Endodermal cell (in vitro differentiated cells): Measurements from ENCODE around the gene ZNF420. TPM values are rescaled to one million over a fixed set of nuclear protein-coding genes. Genes with fewer than 3 reads are reported as not detected.

Source experiments
- DNase-seq: peaks from one replicate; pipeline ENCODE4 v3.0.0-alpha.2; 2017
- H3K27ac ChIP-seq: 2 replicates; pipeline ENCODE4 v1.5.1; 2013; ENCODE audit warnings: mild to moderate bottlenecking, low read depth, low read length, moderate library complexity
- H3K27me3 ChIP-seq: 2 replicates; pipeline ENCODE4 v1.6.1; 2013; ENCODE audit warnings: mild to moderate bottlenecking, low read length, moderate library complexity; ENCODE audit not compliant: insufficient read depth, control insufficient read depth, poor library complexity, severe bottlenecking
- H3K36me3 ChIP-seq: 2 replicates; pipeline ENCODE4 v1.7.0; 2013; ENCODE audit warnings: mild to moderate bottlenecking, low read length, moderate library complexity; ENCODE audit not compliant: control insufficient read depth, insufficient read depth
- H3K4me1 ChIP-seq: one replicate; pipeline ENCODE4 v1.7.0; 2013; ENCODE audit warnings: low read length; ENCODE audit not compliant: control insufficient read depth, insufficient read depth
- H3K4me3 ChIP-seq: 2 replicates; pipeline ENCODE4 v1.5.1; 2013; ENCODE audit warnings: mild to moderate bottlenecking, low read length, moderate library complexity
- H3K9ac ChIP-seq: 2 replicates; pipeline ENCODE4 v1.6.1; 2013; ENCODE audit warnings: mild to moderate bottlenecking, low read length, moderate library complexity; ENCODE audit not compliant: poor library complexity, severe bottlenecking; ENCODE audit errors: extremely low read depth
- H3K9me3 ChIP-seq: 2 replicates; pipeline ENCODE4 v1.6.1; 2013; ENCODE audit warnings: mild to moderate bottlenecking, low read length, moderate library complexity; ENCODE audit not compliant: control insufficient read depth
- H3K27ac Mint-ChIP-seq: 2 replicates; pipeline ENCODE4 v1.8.0; 2020; ENCODE audit warnings: mixed read lengths
- H3K27me3 Mint-ChIP-seq: 2 replicates; pipeline ENCODE4 v1.8.0; 2021; ENCODE audit warnings: mild to moderate bottlenecking, mixed read lengths; ENCODE audit not compliant: insufficient read depth
- H3K36me3 Mint-ChIP-seq: 2 replicates; pipeline ENCODE4 v1.8.0; 2020; ENCODE audit warnings: low read depth, mixed read lengths
- H3K4me1 Mint-ChIP-seq: 2 replicates; pipeline ENCODE4 v1.8.0; 2020; ENCODE audit warnings: mixed read lengths
- H3K4me3 Mint-ChIP-seq: 2 replicates; pipeline ENCODE4 v1.8.0; 2020; ENCODE audit warnings: mild to moderate bottlenecking, moderate library complexity, mixed read lengths
- H3K9me3 Mint-ChIP-seq: 2 replicates; pipeline ENCODE4 v1.8.0; 2020; ENCODE audit warnings: mild to moderate bottlenecking, mixed read lengths
- WGBS, 2 experiments: methylation state at CpG; one replicate each; pipeline versions ENCODE4 v1.1.5 to v1.1.7; 2013; ENCODE audit warnings: missing lambda C conversion rate in 2 of 2, mixed read lengths in 1 of 2; ENCODE audit not compliant: insufficient coverage in 1 of 2, insufficient read length in 1 of 2; 5-methylcytosine and 5-hydroxymethylcytosine counted together
- total RNA-seq, 2 donors: library from RNA; stranded (reverse); fragmentation: NEBNext Ultra II Directional in 1 of 2; extraction: Animal tissue kit (Norgen Biotek cat#: 25700) in 1 of 2; gene quantifications; 2 replicates in 1 of 2; 3 replicates in 1 of 2; pipeline ENCODE4 v1.2.1, GENCODE V29; 2021
- TF ChIP-seq, protein P1 (sequence below): fragments of 200-600 bp; sonication (generic); conservative IDR thresholded peaks from 2 replicates; pipeline ENCODE4 v1.5.0; 2021; ENCODE audit warnings: antibody characterized with exemption, mild to moderate bottlenecking

The ZNF420 gene
- total RNA-seq, 2 donors from 2014 or later = 11.2 to 12.3 TPM

DNA sequence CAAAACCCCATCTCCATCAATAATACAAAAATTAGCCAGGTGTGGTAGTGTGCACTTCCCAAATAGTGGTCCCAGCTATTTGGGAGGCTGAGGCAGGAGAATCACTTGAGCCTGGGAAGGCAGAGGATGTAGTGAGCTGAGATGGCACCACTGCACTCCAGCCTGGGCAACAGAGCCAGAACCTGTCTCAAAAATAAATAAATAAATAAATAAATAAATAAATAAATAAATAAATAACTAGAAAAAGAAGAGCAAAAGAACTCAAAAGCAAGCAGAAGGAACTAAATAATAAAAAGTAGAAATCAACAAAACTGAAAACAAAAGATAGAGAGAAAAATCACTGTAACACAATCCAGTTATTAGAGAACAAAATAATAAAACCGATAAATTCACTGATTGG, 81.9 kb downstream of the ZNF420 start:
- Mint-ChIP-seq H3K4me1 (no peaks in the 10 kb centered on the region), H3K36me3 (peaks cover 95% of the 10 kb centered on the region), H3K4me3 (no peak overlapping the region), H3K9me3 (peaks cover 89% of the 10 kb centered on the region), H3K27me3 (no peaks in the 10 kb centered on the region), H3K27ac (no peak overlapping the region)
- Histone ChIP-seq H3K4me3 (peak overlapping the region; percentile 15), H3K4me1 (no peaks in the 10 kb centered on the region), H3K27ac (no peak overlapping the region), H3K36me3 (peaks cover 74% of the 10 kb centered on the region), H3K9me3 (peaks cover 95% of the 10 kb centered on the region), H3K9ac (no peak overlapping the region), H3K27me3 (no peaks in the 10 kb centered on the region)
- WGBS, 2 experiments = 100% methylated on average over 1 of the region's 1 CpG; no CpG with 5 or more reads in 1 of the 2 experiments
- no peak for DNase-seq
- TF ChIP-seq, protein P1, sequence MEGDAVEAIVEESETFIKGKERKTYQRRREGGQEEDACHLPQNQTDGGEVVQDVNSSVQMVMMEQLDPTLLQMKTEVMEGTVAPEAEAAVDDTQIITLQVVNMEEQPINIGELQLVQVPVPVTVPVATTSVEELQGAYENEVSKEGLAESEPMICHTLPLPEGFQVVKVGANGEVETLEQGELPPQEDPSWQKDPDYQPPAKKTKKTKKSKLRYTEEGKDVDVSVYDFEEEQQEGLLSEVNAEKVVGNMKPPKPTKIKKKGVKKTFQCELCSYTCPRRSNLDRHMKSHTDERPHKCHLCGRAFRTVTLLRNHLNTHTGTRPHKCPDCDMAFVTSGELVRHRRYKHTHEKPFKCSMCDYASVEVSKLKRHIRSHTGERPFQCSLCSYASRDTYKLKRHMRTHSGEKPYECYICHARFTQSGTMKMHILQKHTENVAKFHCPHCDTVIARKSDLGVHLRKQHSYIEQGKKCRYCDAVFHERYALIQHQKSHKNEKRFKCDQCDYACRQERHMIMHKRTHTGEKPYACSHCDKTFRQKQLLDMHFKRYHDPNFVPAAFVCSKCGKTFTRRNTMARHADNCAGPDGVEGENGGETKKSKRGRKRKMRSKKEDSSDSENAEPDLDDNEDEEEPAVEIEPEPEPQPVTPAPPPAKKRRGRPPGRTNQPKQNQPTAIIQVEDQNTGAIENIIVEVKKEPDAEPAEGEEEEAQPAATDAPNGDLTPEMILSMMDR = no peak

DNA sequence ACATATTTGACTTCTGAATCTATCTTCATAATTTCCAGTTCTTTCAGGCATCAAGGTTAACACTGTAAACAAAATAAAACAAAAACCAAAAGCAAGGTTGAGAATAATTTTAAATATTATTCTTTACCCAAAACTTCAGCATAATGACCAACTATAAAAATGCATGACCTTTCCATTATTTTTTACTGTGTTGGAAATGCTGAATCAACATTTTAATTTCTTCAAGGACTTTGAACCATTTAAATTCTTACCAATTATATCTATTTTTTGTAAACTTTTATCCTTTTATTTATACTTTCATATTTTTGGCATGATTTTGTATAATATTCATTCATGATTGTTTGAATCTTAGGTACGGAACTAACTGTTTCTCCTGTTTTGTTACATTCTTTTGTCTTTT, 87.4 kb downstream of the ZNF420 start:
- H3K27ac ChIP-seq = no peak overlapping the region
- peaks cover 74% of the 10 kb centered on the region for H3K36me3 ChIP-seq
- no peak overlapping the region for H3K9ac ChIP-seq
- Mint-ChIP-seq H3K27ac (no peak overlapping the region), H3K4me1 (no peaks in the 10 kb centered on the region), H3K36me3 (peaks cover 90% of the 10 kb centered on the region), H3K9me3 (peaks cover 70% of the 10 kb centered on the region), H3K4me3 (no peak overlapping the region), H3K27me3 (no peaks in the 10 kb centered on the region)
- TF ChIP-seq, protein P1 = no peak
- no peak overlapping the region for H3K4me3 ChIP-seq
- no peaks in the 10 kb centered on the region for H3K27me3 ChIP-seq
- peaks cover 96% of the 10 kb centered on the region for H3K9me3 ChIP-seq
- H3K4me1 ChIP-seq = no peaks in the 10 kb centered on the region
- DNase-seq = no peak
- 95 to 100% methylated on average over 1 of the region's 1 CpG for WGBS, 2 experiments

DNA sequence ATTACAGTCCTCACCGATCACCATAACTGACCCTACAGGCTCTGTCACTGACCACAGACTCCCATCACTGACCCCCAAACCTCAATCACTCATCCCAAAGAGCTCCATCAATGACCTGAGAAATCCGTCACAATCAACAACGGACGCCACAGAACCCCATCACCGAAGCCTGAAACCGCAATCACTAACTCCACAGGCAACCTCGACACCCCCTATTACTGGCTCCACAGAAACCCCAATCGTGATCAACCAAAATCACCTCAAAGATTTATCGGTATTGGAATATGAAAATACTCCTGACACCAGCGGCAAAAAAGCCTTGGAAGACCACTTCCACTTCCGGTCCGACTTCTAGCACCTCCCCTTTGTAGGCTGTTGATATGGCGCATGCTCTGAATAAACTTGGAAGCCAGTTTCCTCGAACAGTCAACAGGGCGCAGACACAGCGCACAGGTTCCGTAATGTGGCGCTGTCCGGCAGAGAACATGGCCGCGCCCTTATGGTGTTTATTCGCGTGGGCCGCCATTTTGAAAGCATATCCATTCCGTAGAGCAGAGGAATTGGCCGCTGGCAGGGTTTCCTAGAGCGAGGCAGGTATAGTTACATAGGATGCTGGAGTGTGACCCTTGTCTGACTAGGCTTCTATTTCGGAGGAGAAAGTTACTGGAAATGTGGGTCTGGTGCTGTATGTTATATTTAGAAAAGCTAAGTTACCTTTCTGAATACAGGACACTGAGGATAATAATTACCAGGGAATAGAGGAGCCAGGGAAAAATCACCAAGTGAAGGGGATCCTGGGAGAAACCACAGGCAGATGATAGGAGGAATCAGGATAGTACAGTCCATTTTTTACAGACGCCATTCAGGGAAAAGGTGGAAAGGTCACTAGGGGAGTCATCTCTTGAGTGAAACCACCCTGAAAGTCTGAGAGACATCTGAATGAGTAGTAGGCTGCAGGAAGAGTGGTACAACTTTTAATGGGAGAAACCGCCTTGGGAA, 94.4 kb downstream of the ZNF420 start, which contains the start of gene ZNF585A:
ZNF585A (minus strand) TSS at position 328 of the 999 bp plus-strand sequence. CDS start 2,785 bp downstream, outside the sequence.
- Mint-ChIP-seq H3K36me3 (peaks cover 26% of the 10 kb centered on the region), H3K4me3 (no peak within 1 kb of the TSS)
- H3K9ac ChIP-seq = peak within 1 kb of the TSS; percentile 44

More for the DNA sequence above, 94.4 kb downstream of the ZNF420 start, which contains the start of gene ZNF585A:
- TF ChIP-seq, protein P1 = peak; percentile 40
- Histone ChIP-seq H3K27ac (no peak within 1 kb of the TSS), H3K4me3 (peak within 1 kb of the TSS; percentile 99), H3K4me1 (no peaks in the 10 kb centered on the region), H3K27me3 (no peaks in the 10 kb centered on the region), H3K36me3 (peaks cover 23% of the 10 kb centered on the region), H3K9me3 (peaks cover 59% of the 10 kb centered on the region)
- Mint-ChIP-seq H3K27me3 (no peaks in the 10 kb centered on the region), H3K27ac (no peak within 1 kb of the TSS), H3K4me1 (no peaks in the 10 kb centered on the region), H3K9me3 (peaks cover 23% of the 10 kb centered on the region)
- peak; percentile 97 for DNase-seq
- WGBS, 2 experiments = 12 to 18% methylated on average over 18 to 30 of the region's 30 CpGs

Other genes with a start within 250 kb of the ZNF420 start
- 10 to 100 TPM in 1 of 2 donors, 1 to 10 TPM in 1; 7.3 to 10.1 TPM for gene ZNF790, start 240.0 kb upstream of the ZNF420 start, total RNA-seq
- 1 to 10 TPM; 7.0 to 9.2 TPM for gene ZNF345, start 227.6 kb upstream of the ZNF420 start, total RNA-seq
- 1 to 10 TPM; 1.9 to 6.2 TPM for gene ZNF829, start 162.1 kb upstream of the ZNF420 start, total RNA-seq
- 1 to 10 TPM; 3.7 to 5.7 TPM for gene ZNF568, start 162.1 kb upstream of the ZNF420 start, total RNA-seq
- gene ZNF585A, start 94.3 kb downstream of the ZNF420 start, total RNA-seq = 10 to 100 TPM in 1 of 2 donors, 1 to 10 TPM in 1; 6.2 to 19.6 TPM
- gene ZNF585B, start 132.1 kb downstream of the ZNF420 start, total RNA-seq = 1 to 10 TPM; 5.2 to 9.1 TPM
- 1 to 10 TPM; 5.7 to 7.3 TPM for gene ZNF383, start 139.8 kb downstream of the ZNF420 start, total RNA-seq